IMR-90 (cell line): ENCODE measurements around the gene CREBL2. TPM values are rescaled to one million over a fixed set of nuclear protein-coding genes. Genes with fewer than 3 reads are reported as not detected.

Experiments used
- ATAC-seq: fragments of 200-7000 bp; cut with Tn5 transposase; 2 replicates; pipeline ENCODE4 v1.9.1; 2020; ENCODE audit warnings: low read depth, mild to moderate bottlenecking, moderate library complexity
- BruUV-seq: library from RNA; stranded (reverse); fragments of 400-500 nt; replicated peaks from 2 replicates; lab custom pipeline; 2021; lab: Mats Ljungman, UMichigan
- CTCF ChIA-PET: fragments of 300-600 bp; formaldehyde crosslinking; extraction: SDS; loops from one replicate; lab custom pipeline; 2021; ENCODE audit warnings: antibody characterized with exemption; lab: Yijun Ruan, JAX
- POLR2A ChIA-PET: fragments of 300-600 bp; sonication (Branson Sonifier 250); formaldehyde crosslinking; loops from one replicate; lab custom pipeline; 2022; ENCODE audit warnings: antibody characterized with exemption; ENCODE audit not compliant: unreplicated experiment; lab: Charles Lee
- DNase-seq: peaks from one replicate; pipeline ENCODE4 v3.0.0; 2013
- H2AFZ ChIP-seq: replicated peaks from 2 replicates; pipeline ENCODE3; 2013; ENCODE audit warnings: low read length, mild to moderate bottlenecking; ENCODE audit not compliant: poor library complexity
- H2AK5ac ChIP-seq: 2 replicates; pipeline ENCODE4 v1.6.1; 2013; ENCODE audit warnings: low read depth, low read length, inconsistent platforms
- H2AK9ac ChIP-seq: replicated peaks from 2 replicates; pipeline ENCODE3; 2013; ENCODE audit warnings: mild to moderate bottlenecking, low read depth, low read length, moderate library complexity; ENCODE audit not compliant: poor library complexity
- H2BK120ac ChIP-seq: 2 replicates; pipeline ENCODE4 v1.6.1; 2013; ENCODE audit warnings: low read depth, low read length, inconsistent platforms
- H2BK15ac ChIP-seq: 3 replicates; pipeline ENCODE4 v1.6.1; 2013; ENCODE audit warnings: low read depth, low read length, inconsistent platforms
- H2BK20ac ChIP-seq: 2 replicates; pipeline ENCODE4 v1.6.1; 2013; ENCODE audit warnings: low read depth, mild to moderate bottlenecking, inconsistent platforms, low read length, moderate library complexity
- H2BK5ac ChIP-seq: 2 replicates; pipeline ENCODE4 v1.6.1; 2013; ENCODE audit warnings: mild to moderate bottlenecking, low read depth, low read length, inconsistent platforms; ENCODE audit not compliant: poor library complexity, severe bottlenecking
- H3K14ac ChIP-seq: replicated peaks from 2 replicates; pipeline ENCODE4 v1.6.1; 2013; ENCODE audit warnings: low read depth, low read length, inconsistent platforms
- H3K18ac ChIP-seq: 2 replicates; pipeline ENCODE4 v1.6.1; 2013; ENCODE audit warnings: low read depth, low read length, control low read depth
- H3K23ac ChIP-seq: 2 replicates; pipeline ENCODE4 v1.6.1; 2013; ENCODE audit warnings: low read depth, low read length, inconsistent platforms
- H3K27ac ChIP-seq: 2 replicates; pipeline ENCODE4 v1.5.1; 2013; ENCODE audit warnings: mild to moderate bottlenecking, control low read depth, low read length; ENCODE audit not compliant: insufficient read depth
- H3K27me3 ChIP-seq: 2 replicates; pipeline ENCODE4 v1.6.1; 2013; ENCODE audit warnings: low read length; ENCODE audit not compliant: control insufficient read depth, insufficient read depth
- H3K36me3 ChIP-seq: 2 replicates; pipeline ENCODE4 v1.6.1; 2013; ENCODE audit warnings: low read length, mixed read lengths; ENCODE audit not compliant: control insufficient read depth, insufficient read depth
- H3K4ac ChIP-seq: 2 replicates; pipeline ENCODE4 v1.6.1; 2013; ENCODE audit warnings: low read depth, low read length, inconsistent platforms
- H3K4me1 ChIP-seq: 2 replicates; pipeline ENCODE4 v1.6.1; 2013; ENCODE audit warnings: low read length, mixed read lengths; ENCODE audit not compliant: control insufficient read depth, insufficient read depth
- H3K4me2 ChIP-seq: 2 replicates; pipeline ENCODE4 v1.6.1; 2013; ENCODE audit warnings: low read depth, mild to moderate bottlenecking, control low read depth, low read length, moderate library complexity
- H3K4me3 ChIP-seq: 2 replicates; pipeline ENCODE4 v1.5.1; 2013; ENCODE audit warnings: low read depth, mild to moderate bottlenecking, control low read depth, low read length, moderate library complexity; ENCODE audit not compliant: insufficient read depth
- H3K56ac ChIP-seq: 2 replicates; pipeline ENCODE4 v1.6.1; 2013; ENCODE audit warnings: low read length, inconsistent platforms; ENCODE audit not compliant: insufficient read depth; ENCODE audit errors: extremely low read depth
- H3K79me1 ChIP-seq, 2 experiments: 2 replicates each; pipeline ENCODE4 v1.6.1; 2013; ENCODE audit warnings: low read length in 2 of 2, inconsistent platforms in 1 of 2, low read depth in 1 of 2
- H3K9ac ChIP-seq: 2 replicates; pipeline ENCODE4 v1.6.1; 2013; ENCODE audit warnings: low read depth, low read length, control low read depth
- H3K9me1 ChIP-seq: 2 replicates; pipeline ENCODE4 v1.6.1; 2013; ENCODE audit warnings: low read length, inconsistent platforms; ENCODE audit not compliant: insufficient read depth
- H3K9me3 ChIP-seq: 2 replicates; pipeline ENCODE4 v1.6.1; 2013; ENCODE audit warnings: low read length; ENCODE audit not compliant: control insufficient read depth, insufficient read depth
- H4K20me1 ChIP-seq: 2 replicates; pipeline ENCODE4 v1.6.1; 2013; ENCODE audit warnings: low read length, inconsistent platforms; ENCODE audit not compliant: insufficient read depth
- H4K5ac ChIP-seq: 2 replicates; pipeline ENCODE4 v1.6.1; 2013; ENCODE audit warnings: mild to moderate bottlenecking, low read depth, low read length, control low read depth
- H4K8ac ChIP-seq, 2 experiments: 2 replicates each; pipeline ENCODE4 v1.6.1; 2013; ENCODE audit warnings: low read depth in 2 of 2, low read length in 2 of 2, control low read depth in 1 of 2, inconsistent platforms in 1 of 2
- H4K91ac ChIP-seq: 2 replicates; pipeline ENCODE4 v1.6.1; 2013; ENCODE audit warnings: low read depth, low read length, inconsistent platforms; ENCODE audit not compliant: insufficient read depth
- BHLHE40 ChIP-seq: fragments of 150-350 bp; IDR thresholded peaks from 2 replicates; pipeline ENCODE4 v1.6.1; 2016; ENCODE audit warnings: mild to moderate bottlenecking, low read depth, low read length
- CEBPB ChIP-seq: IDR thresholded peaks from 2 replicates; pipeline ENCODE4 v1.6.1; 2012; ENCODE audit warnings: low read depth, low read length, improper control_type of control experiment
- CHD1 ChIP-seq: IDR thresholded peaks from 2 replicates; pipeline ENCODE4 v1.6.1; 2012; ENCODE audit warnings: low read depth, low read length, improper control_type of control experiment
- CTCF ChIP-seq: conservative IDR thresholded peaks from 2 replicates; pipeline ENCODE4 v1.5.1; 2012; ENCODE audit warnings: mild to moderate bottlenecking, low read depth, low read length, improper control_type of control experiment
- ELK1 ChIP-seq: fragments of 150-350 bp; IDR thresholded peaks from 2 replicates; pipeline ENCODE4 v1.6.1; 2016; ENCODE audit warnings: low read depth, mild to moderate bottlenecking, low read length, moderate library complexity, borderline replicate concordance
- FOS ChIP-seq: fragments of 150-350 bp; IDR thresholded peaks from 2 replicates; pipeline ENCODE4 v1.6.1; 2016; ENCODE audit warnings: low read depth, low read length
- MAFK ChIP-seq: IDR thresholded peaks from 2 replicates; pipeline ENCODE4 v1.6.1; 2012; ENCODE audit warnings: low read depth, low read length, improper control_type of control experiment
- MAZ ChIP-seq: IDR thresholded peaks from 2 replicates; pipeline ENCODE4 v1.6.1; 2012; ENCODE audit warnings: low read depth, mild to moderate bottlenecking, low read length, improper control_type of control experiment, moderate library complexity, borderline replicate concordance
- MXI1 ChIP-seq: IDR thresholded peaks from 2 replicates; pipeline ENCODE4 v1.6.1; 2012; ENCODE audit warnings: low read depth, mild to moderate bottlenecking, low read length, moderate library complexity, borderline replicate concordance
- NFE2L2 ChIP-seq: fragments of 150-350 bp; IDR thresholded peaks from 2 replicates; pipeline ENCODE4 v1.6.1; 2016; ENCODE audit warnings: low read depth, mild to moderate bottlenecking, low read length
- POLR2A ChIP-seq: IDR thresholded peaks from 2 replicates; pipeline ENCODE4 v1.6.1; 2012; ENCODE audit warnings: mild to moderate bottlenecking, low read depth, low read length
- RAD21 ChIP-seq: IDR thresholded peaks from 2 replicates; pipeline ENCODE4 v1.6.1; 2012; ENCODE audit warnings: low read length, improper control_type of control experiment
- RCOR1 ChIP-seq: IDR thresholded peaks from 2 replicates; pipeline ENCODE4 v1.6.1; 2012; ENCODE audit warnings: mild to moderate bottlenecking, low read length, improper control_type of control experiment; ENCODE audit not compliant: insufficient replicate concordance
- RFX5 ChIP-seq: IDR thresholded peaks from 2 replicates; pipeline ENCODE4 v1.8.0; 2012; ENCODE audit warnings: low read depth, mild to moderate bottlenecking, low read length, moderate library complexity
- SMC3 ChIP-seq: fragments of 150-350 bp; IDR thresholded peaks from 2 replicates; pipeline ENCODE4 v1.6.1; 2016; ENCODE audit warnings: low read depth, mild to moderate bottlenecking, antibody characterized with exemption, low read length, moderate library complexity
- WGBS, 2 experiments: methylation state at CpG; one replicate each; pipeline versions ENCODE4 v1.1.5 to v1.1.7; 2013; ENCODE audit warnings: missing lambda C conversion rate in 2 of 2; ENCODE audit not compliant: insufficient read length in 1 of 2; ENCODE audit errors: extremely low coverage in 2 of 2; 5-methylcytosine and 5-hydroxymethylcytosine counted together
- dilution Hi-C: fragments of 300-500 bp; cut with HindIII; formaldehyde crosslinking; loops from one replicate; pipeline ENCODE4 v1.14.3; 2018; ENCODE audit warnings: low sequenced_read_pairs; ENCODE audit not compliant: unreplicated experiment
- in situ Hi-C: fragments of 300-500 bp; cut with MboI; formaldehyde crosslinking; loops from 3 replicates; pipeline ENCODE4 v1.14.3; 2019; ENCODE audit warnings: low sequenced_read_pairs, inconsistent platforms, mixed read lengths
- intact Hi-C: fragments of 100-400 bp; cut with micrococcal nuclease; formaldehyde crosslinking; loops from 2 replicates; pipeline ENCODE4 v1.10.0; 2022
- polyA plus RNA-seq, 3 experiments: library from polyadenylated mRNA; depleted of rRNA; stranded (reverse); fragments of >200 nt; gene quantifications; 2 replicates each; pipeline ENCODE4 v1.2.3, GENCODE V29; 2012; ENCODE audit warnings: low replicate concordance in 1 of 3
- total RNA-seq: library from RNA; depleted of rRNA; stranded (reverse); fragments of >200 nt; gene quantifications from 2 replicates; pipeline ENCODE4 v1.2.3, GENCODE V29; 2012
- TF ChIP-seq, protein P1 (sequence below): fragments of 150-350 bp; IDR thresholded peaks from 2 replicates; pipeline ENCODE4 v1.6.1; 2017; ENCODE audit warnings: mild to moderate bottlenecking, antibody characterized with exemption, low read length, low read depth

The CREBL2 gene
- total and polyA plus RNA-seq, 2 of the 4 experiments (the other 2 are of a cell fraction) = 11.5 to 19.0 TPM

GRCh38 chr12:12577786-12578185 lies 33.9 kb upstream of the CREBL2 start:
- Histone ChIP-seq H3K79me1 (no peaks in the 10 kb centered on the region), H3K23ac (no peak overlapping the region), H2BK5ac (no peak overlapping the region), H3K18ac (no peak overlapping the region), H3K27ac (no peak overlapping the region), H3K4me1 (no peaks in the 10 kb centered on the region), H3K9ac (no peak overlapping the region), H2AK5ac (no peak overlapping the region), H3K9me3 (no peaks in the 10 kb centered on the region), H3K4ac (no peak overlapping the region), H4K20me1 (no peaks in the 10 kb centered on the region), H2AFZ (no peak overlapping the region), H4K8ac (no peak overlapping the region), H3K9me1 (no peaks in the 10 kb centered on the region), H2BK20ac (no peak overlapping the region), H2AK9ac (no peak overlapping the region), H3K56ac (no peak overlapping the region), H2BK120ac (no peak overlapping the region), H3K36me3 (no peaks in the 10 kb centered on the region), H4K91ac (no peak overlapping the region), H3K4me3 (no peak overlapping the region), H3K4me2 (no peak overlapping the region), H4K5ac (no peak overlapping the region), H3K14ac (no peak overlapping the region), H2BK15ac (no peak overlapping the region), H3K27me3 (no peaks in the 10 kb centered on the region)
- CTCF ChIA-PET = no interaction called here
- POLR2A ChIA-PET = no interaction called here
- TF ChIP-seq CTCF (no peak), SMC3 (no peak), ELK1 (no peak), CEBPB (no peak), CHD1 (no peak), MAZ (no peak), RFX5 (no peak), POLR2A (no peak), RCOR1 (no peak), BHLHE40 (no peak), RAD21 (no peak), MAFK (no peak), FOS (no peak), MXI1 (no peak), NFE2L2 (no peak)
- TF ChIP-seq, protein P1, sequence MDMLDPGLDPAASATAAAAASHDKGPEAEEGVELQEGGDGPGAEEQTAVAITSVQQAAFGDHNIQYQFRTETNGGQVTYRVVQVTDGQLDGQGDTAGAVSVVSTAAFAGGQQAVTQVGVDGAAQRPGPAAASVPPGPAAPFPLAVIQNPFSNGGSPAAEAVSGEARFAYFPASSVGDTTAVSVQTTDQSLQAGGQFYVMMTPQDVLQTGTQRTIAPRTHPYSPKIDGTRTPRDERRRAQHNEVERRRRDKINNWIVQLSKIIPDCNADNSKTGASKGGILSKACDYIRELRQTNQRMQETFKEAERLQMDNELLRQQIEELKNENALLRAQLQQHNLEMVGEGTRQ = no peak
- ATAC-seq (no peak), DNase-seq (no peak)
- intact Hi-C loops = no loop called here
- in situ Hi-C loops = no loop called here
- WGBS, 2 experiments = no CpG with 5 or more reads among the region's 3 CpGs
- dilution Hi-C loops = no loop called here
- BruUV-seq = no TSS peak
